ENCODE results near the gene HKDC1.
"Not testable (repeated sequence)": the region's sequence is repeated elsewhere in the genome, so short reads cannot be mapped to it uniquely, and the experiment has no call there.

The HKDC1 gene, protein sequence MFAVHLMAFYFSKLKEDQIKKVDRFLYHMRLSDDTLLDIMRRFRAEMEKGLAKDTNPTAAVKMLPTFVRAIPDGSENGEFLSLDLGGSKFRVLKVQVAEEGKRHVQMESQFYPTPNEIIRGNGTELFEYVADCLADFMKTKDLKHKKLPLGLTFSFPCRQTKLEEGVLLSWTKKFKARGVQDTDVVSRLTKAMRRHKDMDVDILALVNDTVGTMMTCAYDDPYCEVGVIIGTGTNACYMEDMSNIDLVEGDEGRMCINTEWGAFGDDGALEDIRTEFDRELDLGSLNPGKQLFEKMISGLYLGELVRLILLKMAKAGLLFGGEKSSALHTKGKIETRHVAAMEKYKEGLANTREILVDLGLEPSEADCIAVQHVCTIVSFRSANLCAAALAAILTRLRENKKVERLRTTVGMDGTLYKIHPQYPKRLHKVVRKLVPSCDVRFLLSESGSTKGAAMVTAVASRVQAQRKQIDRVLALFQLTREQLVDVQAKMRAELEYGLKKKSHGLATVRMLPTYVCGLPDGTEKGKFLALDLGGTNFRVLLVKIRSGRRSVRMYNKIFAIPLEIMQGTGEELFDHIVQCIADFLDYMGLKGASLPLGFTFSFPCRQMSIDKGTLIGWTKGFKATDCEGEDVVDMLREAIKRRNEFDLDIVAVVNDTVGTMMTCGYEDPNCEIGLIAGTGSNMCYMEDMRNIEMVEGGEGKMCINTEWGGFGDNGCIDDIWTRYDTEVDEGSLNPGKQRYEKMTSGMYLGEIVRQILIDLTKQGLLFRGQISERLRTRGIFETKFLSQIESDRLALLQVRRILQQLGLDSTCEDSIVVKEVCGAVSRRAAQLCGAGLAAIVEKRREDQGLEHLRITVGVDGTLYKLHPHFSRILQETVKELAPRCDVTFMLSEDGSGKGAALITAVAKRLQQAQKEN
- long read RNA-seq = 0 reads

DNA sequence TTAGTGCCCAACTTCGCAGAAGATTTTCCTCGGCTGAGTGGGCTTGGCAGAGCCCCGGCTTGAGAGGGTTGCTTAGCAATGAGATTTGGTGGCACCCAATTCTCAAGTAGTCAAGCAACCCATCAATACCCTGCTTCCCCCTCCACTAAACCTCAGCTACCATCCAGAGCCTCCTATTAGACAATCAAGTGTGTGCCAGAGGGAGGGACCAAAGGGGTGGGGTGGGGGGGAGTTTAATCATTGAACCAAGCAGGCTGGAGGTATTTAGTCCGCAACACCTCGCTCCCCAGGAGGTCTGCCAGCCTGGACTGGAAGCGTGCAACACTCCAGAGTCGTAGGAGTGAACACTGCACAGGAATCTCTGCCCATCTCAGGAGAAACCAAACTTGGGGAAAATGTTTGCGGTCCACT is at the start of gene HKDC1:
Gene HKDC1, plus strand, starts transcription at position 292 of the 411 bp plus-strand sequence. Its CDS starts 104 bp downstream, at position 396.
- no peak for DNase-seq (ENCODE audit: low read depth in 1 of 2, low spot score in 1 of 2)
- no peak within 1 kb of the TSS for H3K27ac ChIP-seq (replicated peaks)
- H3K27me3 ChIP-seq (ENCODE audit: insufficient read depth, poor library complexity, severe bottlenecking) = no peaks in the 10 kb centered on the region
- TF ChIP-seq GABPA (IDR thresholded peaks at IDR 0.05; ENCODE audit: low read depth) (no peak), POLR2AphosphoS5 (IDR thresholded peaks at IDR 0.05; ENCODE audit: low read depth) (no peak), SPI1 (IDR thresholded peaks at IDR 0.05; ENCODE audit: borderline replicate concordance, low read depth) (no peak)
- TF ChIP-seq, protein P1, sequence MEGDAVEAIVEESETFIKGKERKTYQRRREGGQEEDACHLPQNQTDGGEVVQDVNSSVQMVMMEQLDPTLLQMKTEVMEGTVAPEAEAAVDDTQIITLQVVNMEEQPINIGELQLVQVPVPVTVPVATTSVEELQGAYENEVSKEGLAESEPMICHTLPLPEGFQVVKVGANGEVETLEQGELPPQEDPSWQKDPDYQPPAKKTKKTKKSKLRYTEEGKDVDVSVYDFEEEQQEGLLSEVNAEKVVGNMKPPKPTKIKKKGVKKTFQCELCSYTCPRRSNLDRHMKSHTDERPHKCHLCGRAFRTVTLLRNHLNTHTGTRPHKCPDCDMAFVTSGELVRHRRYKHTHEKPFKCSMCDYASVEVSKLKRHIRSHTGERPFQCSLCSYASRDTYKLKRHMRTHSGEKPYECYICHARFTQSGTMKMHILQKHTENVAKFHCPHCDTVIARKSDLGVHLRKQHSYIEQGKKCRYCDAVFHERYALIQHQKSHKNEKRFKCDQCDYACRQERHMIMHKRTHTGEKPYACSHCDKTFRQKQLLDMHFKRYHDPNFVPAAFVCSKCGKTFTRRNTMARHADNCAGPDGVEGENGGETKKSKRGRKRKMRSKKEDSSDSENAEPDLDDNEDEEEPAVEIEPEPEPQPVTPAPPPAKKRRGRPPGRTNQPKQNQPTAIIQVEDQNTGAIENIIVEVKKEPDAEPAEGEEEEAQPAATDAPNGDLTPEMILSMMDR (IDR thresholded peaks at IDR 0.05; ENCODE audit: insufficient read depth, low read length) = no peak
- TF ChIP-seq, protein P2, sequence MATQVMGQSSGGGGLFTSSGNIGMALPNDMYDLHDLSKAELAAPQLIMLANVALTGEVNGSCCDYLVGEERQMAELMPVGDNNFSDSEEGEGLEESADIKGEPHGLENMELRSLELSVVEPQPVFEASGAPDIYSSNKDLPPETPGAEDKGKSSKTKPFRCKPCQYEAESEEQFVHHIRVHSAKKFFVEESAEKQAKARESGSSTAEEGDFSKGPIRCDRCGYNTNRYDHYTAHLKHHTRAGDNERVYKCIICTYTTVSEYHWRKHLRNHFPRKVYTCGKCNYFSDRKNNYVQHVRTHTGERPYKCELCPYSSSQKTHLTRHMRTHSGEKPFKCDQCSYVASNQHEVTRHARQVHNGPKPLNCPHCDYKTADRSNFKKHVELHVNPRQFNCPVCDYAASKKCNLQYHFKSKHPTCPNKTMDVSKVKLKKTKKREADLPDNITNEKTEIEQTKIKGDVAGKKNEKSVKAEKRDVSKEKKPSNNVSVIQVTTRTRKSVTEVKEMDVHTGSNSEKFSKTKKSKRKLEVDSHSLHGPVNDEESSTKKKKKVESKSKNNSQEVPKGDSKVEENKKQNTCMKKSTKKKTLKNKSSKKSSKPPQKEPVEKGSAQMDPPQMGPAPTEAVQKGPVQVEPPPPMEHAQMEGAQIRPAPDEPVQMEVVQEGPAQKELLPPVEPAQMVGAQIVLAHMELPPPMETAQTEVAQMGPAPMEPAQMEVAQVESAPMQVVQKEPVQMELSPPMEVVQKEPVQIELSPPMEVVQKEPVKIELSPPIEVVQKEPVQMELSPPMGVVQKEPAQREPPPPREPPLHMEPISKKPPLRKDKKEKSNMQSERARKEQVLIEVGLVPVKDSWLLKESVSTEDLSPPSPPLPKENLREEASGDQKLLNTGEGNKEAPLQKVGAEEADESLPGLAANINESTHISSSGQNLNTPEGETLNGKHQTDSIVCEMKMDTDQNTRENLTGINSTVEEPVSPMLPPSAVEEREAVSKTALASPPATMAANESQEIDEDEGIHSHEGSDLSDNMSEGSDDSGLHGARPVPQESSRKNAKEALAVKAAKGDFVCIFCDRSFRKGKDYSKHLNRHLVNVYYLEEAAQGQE (IDR thresholded peaks at IDR 0.05; ENCODE audit: insufficient replicate concordance, low read depth) = no peak
- H3K4me3 ChIP-seq (replicated peaks; ENCODE audit: insufficient read depth, low read length) = no peak within 1 kb of the TSS

DNA sequence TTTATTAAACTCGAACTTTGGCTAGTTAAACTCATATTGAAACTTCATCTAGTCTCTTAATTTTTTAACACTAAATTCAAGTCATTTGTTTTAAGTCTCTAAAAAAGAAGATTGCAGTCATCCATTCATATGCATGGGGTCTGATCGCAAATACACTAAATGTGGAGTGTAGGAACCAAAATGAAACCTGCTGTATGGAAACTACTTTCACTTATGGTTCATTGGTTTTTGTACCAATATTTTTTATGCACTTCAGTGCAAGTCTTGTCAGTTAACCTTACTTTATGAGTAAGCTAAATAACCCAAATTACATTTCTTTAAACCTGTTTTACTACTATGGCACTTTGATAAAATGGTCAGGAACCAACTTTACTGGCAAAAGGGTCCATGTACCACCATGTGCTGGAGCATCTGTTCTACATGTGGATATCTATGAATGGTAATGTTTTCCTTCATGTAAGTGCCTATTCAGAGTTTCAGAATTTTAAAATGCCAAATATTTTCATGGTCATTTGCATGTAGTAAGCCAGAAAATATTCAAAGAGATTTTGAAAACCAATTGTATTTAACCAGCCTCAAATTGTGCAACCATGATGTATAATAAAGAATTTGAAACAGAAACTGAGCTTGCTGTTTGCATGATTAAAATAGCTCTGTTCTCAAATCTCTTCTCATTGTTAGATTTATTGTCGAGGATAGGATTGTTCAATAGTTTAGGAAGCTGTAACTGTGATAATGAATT is 47.7 kb upstream of the HKDC1 start:
- TF ChIP-seq, protein P2 (IDR thresholded peaks at IDR 0.05; ENCODE audit: insufficient replicate concordance, low read depth) = no peak
- TF ChIP-seq, protein P1 (IDR thresholded peaks at IDR 0.05; ENCODE audit: insufficient read depth, low read length) = no peak
- TF ChIP-seq SPI1 (IDR thresholded peaks at IDR 0.05; ENCODE audit: borderline replicate concordance, low read depth) (no peak), POLR2AphosphoS5 (IDR thresholded peaks at IDR 0.05; ENCODE audit: low read depth) (no peak), GABPA (IDR thresholded peaks at IDR 0.05; ENCODE audit: low read depth) (no peak)
- no peaks in the 10 kb centered on the region for H3K27me3 ChIP-seq (ENCODE audit: insufficient read depth, poor library complexity, severe bottlenecking)
- no peak for DNase-seq (ENCODE audit: low read depth in 1 of 2, low spot score in 1 of 2)
- H3K4me3 ChIP-seq (replicated peaks; ENCODE audit: insufficient read depth, low read length) = no peak overlapping the region
- no peak overlapping the region for H3K27ac ChIP-seq (replicated peaks)

DNA sequence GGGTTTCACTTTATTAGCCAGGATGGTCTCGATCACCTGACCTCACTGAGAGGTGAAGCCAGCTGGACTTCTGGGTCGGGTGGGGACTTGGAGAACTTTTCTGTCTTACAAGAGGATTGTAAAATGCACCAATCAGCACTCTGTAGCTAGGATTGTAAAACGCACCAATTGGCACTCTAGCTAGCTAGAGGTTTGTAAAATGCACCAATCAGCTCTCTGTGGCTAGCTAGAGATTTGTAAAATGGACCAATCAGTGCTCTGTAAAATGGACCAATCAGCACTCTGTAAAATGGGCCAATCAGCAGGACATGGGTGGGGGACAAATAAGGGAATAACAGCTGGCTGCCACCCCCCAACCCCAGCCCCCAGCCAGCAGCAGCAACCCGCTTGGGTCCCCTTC is 44.8 kb upstream of the HKDC1 start:
- DNase-seq (ENCODE audit: low read depth in 1 of 2, low spot score in 1 of 2); H3K4me3 ChIP-seq (replicated peaks; ENCODE audit: insufficient read depth, low read length); H3K27ac ChIP-seq (replicated peaks); H3K27me3 ChIP-seq (ENCODE audit: insufficient read depth, poor library complexity, severe bottlenecking): not testable (repeated sequence)

All from HL-60 (cell line).